ENCODE data around the gene PTK6.
"Not testable (repeated sequence)": the region's sequence is repeated elsewhere in the genome, so short reads cannot be mapped to it uniquely, and the experiment has no call there.

PTK6 gene

DNA sequence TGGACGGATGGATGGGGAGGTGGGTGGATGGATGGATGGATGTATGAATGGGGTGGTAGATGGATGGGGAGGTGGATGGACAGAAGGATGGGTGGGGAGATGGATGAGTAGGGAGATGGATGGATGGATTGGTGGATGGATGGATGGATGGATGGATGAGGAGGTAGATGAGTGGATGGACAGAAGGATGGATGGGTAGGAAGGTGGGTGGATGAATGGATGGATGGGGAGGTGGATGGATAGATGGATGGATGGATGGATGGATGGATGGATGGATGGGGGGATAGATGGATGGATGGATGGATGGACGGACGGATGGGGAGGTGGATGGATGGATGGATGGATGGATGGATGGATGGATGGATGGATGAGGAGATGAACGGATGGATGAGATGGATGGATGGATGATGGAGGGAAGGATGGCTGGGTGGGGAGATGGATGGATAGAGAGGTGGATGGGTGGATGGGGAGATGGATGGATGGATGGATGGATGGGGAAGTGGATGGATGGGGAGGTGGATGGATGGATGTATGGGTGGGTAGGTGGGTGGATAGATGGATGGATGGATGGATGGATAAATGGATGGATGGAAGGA is 45.4 kb downstream of the PTK6 start:
- no peak for DNase-seq

- DNase-seq: no peak
These were observed 46.1 kb downstream of the PTK6 start for GRCh38 chr20:63491078-63491477.

GRCh38 chr20:63490416-63490815 is 46.8 kb downstream of the PTK6 start:
- DNase-seq: no peak

GRCh38 chr20:63488315-63489251 is 48.6 kb downstream of the PTK6 start:
- DNase-seq: no peak

DNA sequence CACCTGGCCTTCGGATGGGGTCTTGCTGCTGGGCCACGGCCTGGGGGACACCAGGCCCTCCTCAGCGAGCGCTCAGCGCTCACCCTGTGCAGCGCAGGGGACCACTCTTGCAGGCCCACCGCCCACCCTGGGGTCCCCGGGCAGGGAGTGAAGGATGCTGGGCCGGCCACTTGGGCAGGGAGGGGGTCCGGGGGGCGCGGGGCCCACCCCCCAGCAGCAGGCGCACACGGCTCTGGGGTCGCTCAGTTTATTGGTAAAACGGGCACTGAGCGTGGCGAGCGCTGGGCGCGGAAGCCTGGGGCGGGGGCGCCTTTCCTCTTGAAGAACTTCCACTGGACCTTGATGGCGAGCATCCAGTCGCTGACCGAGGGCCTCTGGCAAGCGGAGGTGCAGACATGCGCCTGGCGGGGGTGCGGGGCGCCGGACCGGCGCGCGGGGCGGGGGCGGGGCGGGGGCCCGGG is 49.4 kb downstream of the PTK6 start:
- no peak for DNase-seq

- DNase-seq: no peak
These were observed 49.9 kb downstream of the PTK6 start for GRCh38 chr20:63487116-63487764.

- no peak for DNase-seq
These were observed 50.8 kb downstream of the PTK6 start for GRCh38 chr20:63486300-63486855.

- DNase-seq: no peak
These were observed 52.3 kb downstream of the PTK6 start for GRCh38 chr20:63484651-63485403.

- DNase-seq: no peak
These were observed 52.9 kb downstream of the PTK6 start for GRCh38 chr20:63484236-63484635.

DNA sequence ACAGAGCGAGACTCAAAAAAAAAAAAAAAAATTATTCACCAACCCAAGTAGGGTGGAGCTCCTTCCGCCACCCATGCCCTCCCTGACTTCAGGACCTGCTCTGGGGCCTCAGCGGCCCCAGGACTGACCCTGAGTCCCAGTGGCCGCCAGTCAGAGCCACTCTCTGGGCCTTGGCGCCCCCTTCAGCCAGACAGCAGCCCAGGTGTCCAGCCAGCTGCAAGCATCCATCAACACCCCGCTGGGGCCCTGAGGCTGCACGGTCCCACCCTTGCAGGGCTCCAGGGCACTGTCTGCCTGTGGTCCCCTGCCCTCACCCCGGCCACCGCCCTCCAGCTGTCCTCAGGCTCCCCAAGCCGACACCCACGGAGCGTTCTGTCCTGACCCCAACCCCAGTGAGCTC is 53.3 kb downstream of the PTK6 start:
- DNase-seq: no peak

- no peak for DNase-seq
These were observed 55.1 kb downstream of the PTK6 start for GRCh38 chr20:63482021-63482587.

GRCh38 chr20:63481503-63481902 is 55.7 kb downstream of the PTK6 start:
- no peak for DNase-seq

GRCh38 chr20:63479695-63480419 is 57.3 kb downstream of the PTK6 start:
- not testable (repeated sequence) for DNase-seq

DNA sequence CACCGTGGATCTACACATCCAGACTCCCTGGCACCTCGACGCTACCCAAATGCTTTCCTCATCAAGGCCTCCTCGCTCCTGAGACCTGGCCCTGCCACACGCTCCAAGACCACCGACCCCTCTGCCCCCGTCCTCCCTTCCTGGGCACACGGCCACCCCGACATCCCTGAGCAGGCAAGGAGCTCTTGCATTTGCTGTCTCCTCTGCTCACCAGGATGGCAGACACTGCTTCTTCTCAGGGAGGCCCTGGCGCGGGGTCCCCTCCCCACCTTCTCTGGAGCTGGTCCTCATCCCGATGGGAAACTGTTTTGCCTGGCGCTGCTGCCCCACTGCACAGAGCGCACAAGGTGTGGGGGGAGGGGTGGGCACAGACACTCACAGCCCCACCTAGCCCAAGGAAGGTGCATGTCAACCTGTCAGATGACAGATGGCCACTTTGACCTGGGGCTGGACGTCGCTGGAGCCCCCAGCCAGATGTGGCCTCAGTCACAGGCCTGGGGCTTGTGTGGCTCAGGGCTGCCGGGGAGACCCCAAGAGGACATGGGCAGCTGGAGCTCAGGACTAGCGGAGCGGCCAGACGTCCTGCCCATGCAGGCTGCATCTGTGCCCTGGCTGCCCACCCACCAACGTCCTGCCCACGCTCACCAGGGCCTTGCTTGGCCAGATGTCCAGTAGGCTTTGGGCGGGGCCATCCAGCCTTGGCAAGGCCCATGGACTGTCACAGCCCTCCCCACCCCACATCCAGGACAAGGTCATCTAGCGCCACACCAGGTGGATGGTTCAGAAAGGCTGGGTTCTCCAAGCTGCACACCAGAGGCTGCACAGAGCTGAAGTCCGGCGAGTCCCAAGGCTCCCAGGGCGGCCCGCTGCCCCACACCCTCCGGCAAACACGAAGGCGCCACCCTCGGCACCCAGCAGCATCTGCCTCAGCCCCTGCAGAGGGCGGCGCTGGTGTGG is 58.6 kb downstream of the PTK6 start:
- no peak for DNase-seq
